Activated CD4-positive, alpha-beta T cell treated with anti-CD3 and anti-CD28 coated beads, Interleukin-2, amount 10 ng/mL, durations not matched to agents 7 days and 5 days (primary cell): ENCODE data around the gene GUCA1A. TPM values are rescaled to one million over a fixed set of nuclear protein-coding genes. Genes with fewer than 3 reads are reported as not detected.
A peak's percentile ranks its signal among the peaks of the same experiment; 100 is the strongest.
"Not testable (repeated sequence)": the region's sequence is repeated elsewhere in the genome, so short reads cannot be mapped to it uniquely, and the experiment has no call there.

Experiments
- CTCF ChIA-PET: fragments of 350-600 bp; sonication (Branson Sonifier 250); formaldehyde crosslinking; loops from one replicate; lab custom pipeline; 2021; ENCODE audit warnings: antibody characterized with exemption; lab: Charles Lee
- POLR2A ChIA-PET: fragments of 350-600 bp; sonication (Branson Sonifier 250); formaldehyde crosslinking; loops from one replicate; lab custom pipeline; 2021; ENCODE audit warnings: antibody characterized with exemption; lab: Charles Lee
- DNase-seq: peaks from one replicate; pipeline ENCODE4 v3.0.0-alpha.2; 2020
- H3K27ac Mint-ChIP-seq: one replicate; pipeline ENCODE4 v1.8.0; 2021; ENCODE audit warnings: mild to moderate bottlenecking, moderate library complexity, mixed read lengths
- H3K27me3 Mint-ChIP-seq: one replicate; pipeline ENCODE4 v1.8.0; 2021; ENCODE audit warnings: mixed read lengths
- H3K36me3 Mint-ChIP-seq: one replicate; pipeline ENCODE4 v1.8.0; 2021; ENCODE audit warnings: low read depth, mixed read lengths
- H3K4me1 Mint-ChIP-seq: one replicate; pipeline ENCODE4 v1.8.0; 2021; ENCODE audit warnings: mixed read lengths
- H3K4me3 Mint-ChIP-seq: one replicate; pipeline ENCODE4 v1.8.0; 2021; ENCODE audit warnings: mild to moderate bottlenecking, moderate library complexity, mixed read lengths
- H3K9me3 Mint-ChIP-seq: one replicate; pipeline ENCODE4 v1.8.0; 2021; ENCODE audit warnings: mixed read lengths
- total RNA-seq, 2 experiments: library from RNA; stranded (reverse); gene quantifications; one replicate each; pipeline ENCODE4 v1.2.3, GENCODE V29; 2021

GUCA1A gene
- total RNA-seq, 2 experiments from 2014 or later = not detected

GRCh38 chr6:42166444-42167141 is 6.6 kb upstream of the GUCA1A start:
- DNase-seq = peak; percentile 86
- POLR2A ChIA-PET = no interaction called here
- Mint-ChIP-seq H3K27ac (no peak overlapping the region), H3K4me1 (peaks cover 5% of the 10 kb centered on the region), H3K36me3 (no peaks in the 10 kb centered on the region), H3K27me3 (peaks cover 2% of the 10 kb centered on the region), H3K9me3 (no peaks in the 10 kb centered on the region), H3K4me3 (no peak overlapping the region)
- CTCF ChIA-PET = interaction anchor here (1.3 to 1.5 kb wide), 2 partner anchors 11 to 379 kb away, joined by 4 to 5 read pairs; partner anchors contain the start of gene TOMM6

- Mint-ChIP-seq H3K27me3 (no peaks in the 10 kb centered on the region), H3K4me3 (no peak overlapping the region), H3K36me3 (no peaks in the 10 kb centered on the region), H3K27ac (no peak overlapping the region), H3K9me3 (no peaks in the 10 kb centered on the region), H3K4me1 (peaks cover 5% of the 10 kb centered on the region)
- ChIA-PET POLR2A (no interaction called here), CTCF (interaction anchor here (0.6 to 2.0 kb wide), 7 partner anchors 12 to 379 kb away, joined by 3 to 6 read pairs (median 4); a partner anchor contains a TSS)
- no peak for DNase-seq
Measured at GRCh38 chr6:42168650-42169049, 4.5 kb upstream of the GUCA1A start.

GRCh38 chr6:42169780-42170179 is 3.4 kb upstream of the GUCA1A start:
- DNase-seq, H3K4me3 Mint-ChIP-seq, POLR2A ChIA-PET, H3K4me1 Mint-ChIP-seq, H3K9me3 Mint-ChIP-seq, H3K27me3 Mint-ChIP-seq, H3K36me3 Mint-ChIP-seq, H3K27ac Mint-ChIP-seq: not testable (repeated sequence)
- CTCF ChIA-PET = interaction anchor here (0.6 to 2.0 kb wide), 5 partner anchors 8 to 398 kb away, joined by 3 to 6 read pairs (median 3); a partner anchor contains a TSS

- H3K9me3 Mint-ChIP-seq = no peaks in the 10 kb centered on the region
- no peaks in the 10 kb centered on the region for H3K27me3 Mint-ChIP-seq
- H3K4me1 Mint-ChIP-seq = no peaks in the 10 kb centered on the region
- H3K36me3 Mint-ChIP-seq = no peaks in the 10 kb centered on the region
- ChIA-PET POLR2A (no interaction called here), CTCF (no interaction called here)
- H3K27ac Mint-ChIP-seq = no peak overlapping the region
- H3K4me3 Mint-ChIP-seq = no peak overlapping the region
- no peak for DNase-seq
Measured at GRCh38 chr6:42171813-42172581, 1.2 kb upstream of the GUCA1A start.

- POLR2A ChIA-PET = no interaction called here
- H3K27ac Mint-ChIP-seq = no peak overlapping the region
- CTCF ChIA-PET = interaction anchor here (0.7 kb wide), 1 partner anchor 85 kb away, joined by 3 read pairs; no protein-coding TSS in a partner anchor
- H3K9me3 Mint-ChIP-seq = no peaks in the 10 kb centered on the region
- no peak for DNase-seq
- no peak overlapping the region for H3K4me3 Mint-ChIP-seq
- no peaks in the 10 kb centered on the region for H3K27me3 Mint-ChIP-seq
- H3K4me1 Mint-ChIP-seq = peaks cover 4% of the 10 kb centered on the region
- H3K36me3 Mint-ChIP-seq = no peaks in the 10 kb centered on the region
Measured at GRCh38 chr6:42175860-42176259, 2.7 kb downstream of the GUCA1A start.

GRCh38 chr6:42176981-42177380 is 3.8 kb downstream of the GUCA1A start:
- no peaks in the 10 kb centered on the region for H3K36me3 Mint-ChIP-seq
- ChIA-PET CTCF (interaction anchor here (1.6 kb wide), 1 partner anchor 11 kb away, joined by 4 read pairs; no protein-coding TSS in a partner anchor), POLR2A (no interaction called here)

GRCh38 chr6:42177514-42178364 is 4.6 kb downstream of the GUCA1A start:
- Mint-ChIP-seq H3K4me1 (peaks cover 4% of the 10 kb centered on the region), H3K27ac (no peak overlapping the region), H3K27me3 (no peaks in the 10 kb centered on the region), H3K36me3 (no peaks in the 10 kb centered on the region), H3K4me3 (no peak overlapping the region), H3K9me3 (no peaks in the 10 kb centered on the region)
- CTCF ChIA-PET = interaction anchor here (0.5 to 1.6 kb wide), 4 partner anchors 8 to 433 kb away, joined by 3 to 6 read pairs (median 4); no protein-coding TSS in a partner anchor
- DNase-seq = peak; percentile 17
- POLR2A ChIA-PET = interaction anchor here (0.7 kb wide), 1 partner anchor 78 kb away, joined by 3 read pairs; no protein-coding TSS in a partner anchor

More at GRCh38 chr6:42176981-42177380, 3.8 kb downstream of the GUCA1A start:
- Mint-ChIP-seq H3K27me3 (no peaks in the 10 kb centered on the region), H3K9me3 (no peaks in the 10 kb centered on the region), H3K4me1 (peaks cover 4% of the 10 kb centered on the region), H3K4me3 (no peak overlapping the region), H3K27ac (no peak overlapping the region)
- no peak for DNase-seq

GRCh38 chr6:42179261-42179944 is 6.2 kb downstream of the GUCA1A start:
- no peaks in the 10 kb centered on the region for H3K36me3 Mint-ChIP-seq
- no peaks in the 10 kb centered on the region for H3K27me3 Mint-ChIP-seq
- CTCF ChIA-PET = interaction anchor here (1.0 kb wide), 2 partner anchors 9 to 86 kb away, joined by 3 read pairs; no protein-coding TSS in a partner anchor
- no peak overlapping the region for H3K4me3 Mint-ChIP-seq
- H3K4me1 Mint-ChIP-seq = peaks cover 4% of the 10 kb centered on the region
- H3K9me3 Mint-ChIP-seq = no peaks in the 10 kb centered on the region
- no peak for DNase-seq
- H3K27ac Mint-ChIP-seq = no peak overlapping the region
- POLR2A ChIA-PET = no interaction called here

- POLR2A ChIA-PET = no interaction called here
- Mint-ChIP-seq H3K36me3 (no peaks in the 10 kb centered on the region), H3K4me1 (peaks cover 4% of the 10 kb centered on the region), H3K27me3 (no peaks in the 10 kb centered on the region), H3K4me3 (no peak overlapping the region), H3K9me3 (no peaks in the 10 kb centered on the region), H3K27ac (no peak overlapping the region)
- DNase-seq = no peak
- CTCF ChIA-PET = interaction anchor here (1.0 kb wide), 2 partner anchors 8 to 87 kb away, joined by 3 read pairs; no protein-coding TSS in a partner anchor
Measured at GRCh38 chr6:42179945-42180313, 6.8 kb downstream of the GUCA1A start.

GRCh38 chr6:42182101-42182500 is 8.9 kb downstream of the GUCA1A start:
- Mint-ChIP-seq H3K27me3 (no peaks in the 10 kb centered on the region), H3K27ac (no peak overlapping the region), H3K9me3 (no peaks in the 10 kb centered on the region), H3K4me1 (peaks cover 4% of the 10 kb centered on the region), H3K36me3 (no peaks in the 10 kb centered on the region), H3K4me3 (no peak overlapping the region)
- CTCF ChIA-PET = interaction anchor here (1.5 kb wide), 1 partner anchor 12 kb away, joined by 5 read pairs; the partner anchor contains the start of gene GUCA1B
- POLR2A ChIA-PET = no interaction called here
- no peak for DNase-seq

- CTCF ChIA-PET = no interaction called here
- POLR2A ChIA-PET = no interaction called here
- no peaks in the 10 kb centered on the region for H3K4me1 Mint-ChIP-seq
- no peaks in the 10 kb centered on the region for H3K9me3 Mint-ChIP-seq
- no peaks in the 10 kb centered on the region for H3K36me3 Mint-ChIP-seq
- H3K27me3 Mint-ChIP-seq = no peaks in the 10 kb centered on the region
- DNase-seq = no peak
- no peak overlapping the region for H3K4me3 Mint-ChIP-seq
- H3K27ac Mint-ChIP-seq = no peak overlapping the region
Measured at GRCh38 chr6:42184475-42184874, 11.3 kb downstream of the GUCA1A start.

GRCh38 chr6:42185597-42185996 is 12.4 kb downstream of the GUCA1A start:
- no peak for DNase-seq
- Mint-ChIP-seq H3K27ac (no peak overlapping the region), H3K36me3 (no peaks in the 10 kb centered on the region), H3K27me3 (no peaks in the 10 kb centered on the region), H3K4me1 (no peaks in the 10 kb centered on the region), H3K4me3 (no peak overlapping the region), H3K9me3 (no peaks in the 10 kb centered on the region)
- ChIA-PET POLR2A (no interaction called here), CTCF (interaction anchor here (1.6 kb wide), 1 partner anchor 16 kb away, joined by 3 read pairs; no protein-coding TSS in a partner anchor)
